ENCODE measurements around the gene IGSF5. TPM values are rescaled to one million over a fixed set of nuclear protein-coding genes. Genes with fewer than 3 reads are reported as not detected.
A peak's percentile ranks its signal among the peaks of the same experiment; 100 is the strongest.

Gene IGSF5
- total RNA-seq, 4 donors from 2014 or later = 0.27 TPM; not detected in 3

GRCh38 chr21:39720126-39720778, 24.7 kb upstream of the IGSF5 start:
- no peak for DNase-seq
- Histone ChIP-seq H3K4me3 (no peak overlapping the region), H3K27me3 (no peaks in the 10 kb centered on the region), H3K27ac (no peak overlapping the region), H3K4me1 (peaks cover 0 to 8% (median 0%) of the 10 kb centered on the region in 4 donors), H3K36me3 (no peaks in the 10 kb centered on the region), H3K9me3 (no peaks in the 10 kb centered on the region)
- WGBS, 2 donors (ENCODE audit: low coverage in 1 of 2) = 74 to 78% methylated on average over 4 to 5 of the region's 5 CpGs
- TF ChIP-seq EP300 (IDR thresholded peaks at IDR 0.05; ENCODE audit: low read depth) (no peak), POLR2A (IDR thresholded peaks at IDR 0.05) (no peak), POLR2AphosphoS5 (IDR thresholded peaks at IDR 0.05) (no peak)
- TF ChIP-seq, protein P1, sequence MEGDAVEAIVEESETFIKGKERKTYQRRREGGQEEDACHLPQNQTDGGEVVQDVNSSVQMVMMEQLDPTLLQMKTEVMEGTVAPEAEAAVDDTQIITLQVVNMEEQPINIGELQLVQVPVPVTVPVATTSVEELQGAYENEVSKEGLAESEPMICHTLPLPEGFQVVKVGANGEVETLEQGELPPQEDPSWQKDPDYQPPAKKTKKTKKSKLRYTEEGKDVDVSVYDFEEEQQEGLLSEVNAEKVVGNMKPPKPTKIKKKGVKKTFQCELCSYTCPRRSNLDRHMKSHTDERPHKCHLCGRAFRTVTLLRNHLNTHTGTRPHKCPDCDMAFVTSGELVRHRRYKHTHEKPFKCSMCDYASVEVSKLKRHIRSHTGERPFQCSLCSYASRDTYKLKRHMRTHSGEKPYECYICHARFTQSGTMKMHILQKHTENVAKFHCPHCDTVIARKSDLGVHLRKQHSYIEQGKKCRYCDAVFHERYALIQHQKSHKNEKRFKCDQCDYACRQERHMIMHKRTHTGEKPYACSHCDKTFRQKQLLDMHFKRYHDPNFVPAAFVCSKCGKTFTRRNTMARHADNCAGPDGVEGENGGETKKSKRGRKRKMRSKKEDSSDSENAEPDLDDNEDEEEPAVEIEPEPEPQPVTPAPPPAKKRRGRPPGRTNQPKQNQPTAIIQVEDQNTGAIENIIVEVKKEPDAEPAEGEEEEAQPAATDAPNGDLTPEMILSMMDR (IDR thresholded peaks at IDR 0.05) = no peak
- intact Hi-C loops (cut with DNase I; ENCODE audit: low total_unique reads) (no loop called here), in situ Hi-C loops (cut with MboI; ENCODE audit: low pct_ligation_motif_present in 1 of 4, low pct_unique_long_range_greater_than_20kb in 1 of 4, low sequenced_read_pairs in 3 of 4) (loop anchor here in 2 of 4 donors (5.0 to 10.0 kb wide), 2 partner anchors 195 to 203 kb away; no protein-coding TSS in a partner anchor)

GRCh38 chr21:39721885-39722284, 23.1 kb upstream of the IGSF5 start:
- Histone ChIP-seq H3K9me3 (no peaks in the 10 kb centered on the region), H3K4me3 (no peak overlapping the region), H3K27me3 (no peaks in the 10 kb centered on the region), H3K36me3 (no peaks in the 10 kb centered on the region), H3K4me1 (no peaks in the 10 kb centered on the region), H3K27ac (no peak overlapping the region)
- WGBS, 2 donors (ENCODE audit: low coverage in 1 of 2) = 72% methylated on average over 1 of the region's 1 CpG; no CpG with 5 or more reads in 1 of the 2 donors
- in situ Hi-C loops (cut with MboI; ENCODE audit: low pct_ligation_motif_present in 1 of 4, low pct_unique_long_range_greater_than_20kb in 1 of 4, low sequenced_read_pairs in 3 of 4) (loop anchor here in 2 of 4 donors (5.0 to 10.0 kb wide), 2 partner anchors 197 to 205 kb away; no protein-coding TSS in a partner anchor), intact Hi-C loops (cut with DNase I; ENCODE audit: low total_unique reads) (no loop called here)
- DNase-seq = peak; percentile 34
- TF ChIP-seq, protein P1 (IDR thresholded peaks at IDR 0.05) = no peak
- no peak for TF ChIP-seq EP300 (IDR thresholded peaks at IDR 0.05; ENCODE audit: low read depth)
- TF ChIP-seq POLR2A (IDR thresholded peaks at IDR 0.05) = no peak
- TF ChIP-seq POLR2AphosphoS5 (IDR thresholded peaks at IDR 0.05) = no peak

DNA sequence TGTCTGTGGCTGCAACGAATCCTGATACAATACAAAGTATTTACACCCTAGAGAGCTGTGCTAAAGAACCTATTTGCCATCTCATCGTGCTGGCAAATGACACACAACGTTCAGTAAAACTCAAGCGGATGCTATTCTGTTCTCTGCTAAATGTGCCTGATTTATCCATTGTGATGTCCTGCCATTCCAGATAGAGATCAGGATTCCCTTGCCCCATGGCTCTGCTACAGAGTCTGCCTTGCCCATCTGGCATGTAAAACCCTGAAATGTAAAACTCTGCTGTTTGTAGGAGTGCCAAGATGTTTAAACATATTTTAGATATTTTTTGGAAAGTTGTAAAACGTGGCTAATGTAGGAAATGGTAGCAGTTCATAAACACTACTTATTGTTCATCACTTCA, 20.0 kb upstream of the IGSF5 start:
- H3K4me1 ChIP-seq = no peaks in the 10 kb centered on the region
- 40 to 83% methylated on average over 2 to 5 of the region's 5 CpGs for WGBS, 2 donors (ENCODE audit: low coverage in 1 of 2)
- no peaks in the 10 kb centered on the region for H3K36me3 ChIP-seq
- no peak overlapping the region for H3K27ac ChIP-seq
- no peaks in the 10 kb centered on the region for H3K9me3 ChIP-seq
- no peak for DNase-seq
- no peak for TF ChIP-seq POLR2AphosphoS5 (IDR thresholded peaks at IDR 0.05)
- TF ChIP-seq, protein P1 (IDR thresholded peaks at IDR 0.05) = no peak
- in situ Hi-C loops (cut with MboI; ENCODE audit: low pct_ligation_motif_present in 1 of 4, low pct_unique_long_range_greater_than_20kb in 1 of 4, low sequenced_read_pairs in 3 of 4) (loop anchor here in 2 of 4 donors (5.0 to 10.0 kb wide), 2 partner anchors 200 to 208 kb away; no protein-coding TSS in a partner anchor), intact Hi-C loops (cut with DNase I; ENCODE audit: low total_unique reads) (no loop called here)
- no peak overlapping the region for H3K4me3 ChIP-seq
- no peaks in the 10 kb centered on the region for H3K27me3 ChIP-seq

GRCh38 chr21:39726133-39726532, 18.9 kb upstream of the IGSF5 start:
- no peak overlapping the region for H3K27ac ChIP-seq
- 82 to 93% methylated on average over 2 to 7 of the region's 7 CpGs for WGBS, 2 donors (ENCODE audit: low coverage in 1 of 2)
- no peak for DNase-seq
- no peaks in the 10 kb centered on the region for H3K4me1 ChIP-seq
- TF ChIP-seq EP300 (IDR thresholded peaks at IDR 0.05; ENCODE audit: low read depth) (no peak), POLR2AphosphoS5 (IDR thresholded peaks at IDR 0.05) (no peak), POLR2A (IDR thresholded peaks at IDR 0.05) (no peak)
- TF ChIP-seq, protein P1 (IDR thresholded peaks at IDR 0.05) = no peak
- no peak overlapping the region for H3K4me3 ChIP-seq
- no peaks in the 10 kb centered on the region for H3K36me3 ChIP-seq
- no peaks in the 10 kb centered on the region for H3K27me3 ChIP-seq
- intact Hi-C loops (cut with DNase I; ENCODE audit: low total_unique reads) = no loop called here
- in situ Hi-C loops (cut with MboI; ENCODE audit: low pct_ligation_motif_present in 1 of 4, low pct_unique_long_range_greater_than_20kb in 1 of 4, low sequenced_read_pairs in 3 of 4) = loop anchor here in 1 of 4 donors (10.0 kb wide), 1 partner anchor 201 kb away; no protein-coding TSS in a partner anchor
- no peaks in the 10 kb centered on the region for H3K9me3 ChIP-seq

All from transverse colon (tissue), 4 donors.